ENCODE results near the gene ANKS6.

The ANKS6 gene

GRCh38 chr9:98815391-98815951, 19.1 kb upstream of the ANKS6 start:
- no peak for DNase-seq

GRCh38 chr9:98811051-98811650, 14.8 kb upstream of the ANKS6 start:
- DNase-seq, result no peak

GRCh38 chr9:98810102-98810842, 13.9 kb upstream of the ANKS6 start:
- DNase-seq, result no peak

- no peak for DNase-seq
Observed at GRCh38 chr9:98809311-98810101, 13.2 kb upstream of the ANKS6 start.

GRCh38 chr9:98808875-98809274, 12.5 kb upstream of the ANKS6 start:
- no peak for DNase-seq

GRCh38 chr9:98808411-98808815, 12.1 kb upstream of the ANKS6 start:
- DNase-seq, result peak in 2 of 58 donors; percentile 11 to 16

GRCh38 chr9:98807814-98808195, 11.4 kb upstream of the ANKS6 start:
- DNase-seq, result peak in 3 of 58 donors; percentile 16 to 49 (median 25)

- DNase-seq, result peak in 37 of 58 donors; percentile 10 to 60 (median 28)
Observed at GRCh38 chr9:98807070-98807813, 10.9 kb upstream of the ANKS6 start, which contains the start of gene GALNT12. Gene GALNT12 (plus strand): TSS chr9:98807670. CDS start chr9:98807699, 29 bp downstream.

- peak in 1 of 58 donors; percentile 12 for DNase-seq
Observed at GRCh38 chr9:98806394-98807035, 10.2 kb upstream of the ANKS6 start.

- DNase-seq, result no peak
Observed at GRCh38 chr9:98805506-98806272, 9.3 kb upstream of the ANKS6 start.

- DNase-seq, result no peak
Observed at GRCh38 chr9:98804083-98804482, 7.7 kb upstream of the ANKS6 start.

- no peak for DNase-seq
Observed at GRCh38 chr9:98801969-98802371, 5.6 kb upstream of the ANKS6 start.

- no peak for DNase-seq
Observed at GRCh38 chr9:98801561-98801960, 5.2 kb upstream of the ANKS6 start.

- DNase-seq, result no peak
Observed at GRCh38 chr9:98798254-98798653, 1.9 kb upstream of the ANKS6 start.

GRCh38 chr9:98797491-98797890, 1.1 kb upstream of the ANKS6 start:
- no peak for DNase-seq

GRCh38 chr9:98795970-98796363, 388 bp downstream of the ANKS6 start:
- peak in 6 of 58 donors; percentile 25 to 61 (median 48) for DNase-seq

GRCh38 chr9:98795295-98795955, 930 bp downstream of the ANKS6 start:
- DNase-seq, result no peak

- DNase-seq, result no peak
Observed at GRCh38 chr9:98794802-98795201, 1.6 kb downstream of the ANKS6 start.

GRCh38 chr9:98793031-98793430, 3.3 kb downstream of the ANKS6 start:
- no peak for DNase-seq
